Activated naive CD8-positive, alpha-beta T cell treated with anti-CD3 and anti-CD28 coated beads, Interleukin-2, amount 10 ng/mL, durations not matched to agents 7 days and 5 days (primary cell): ENCODE data around the gene RGS12. TPM values are rescaled to one million over a fixed set of nuclear protein-coding genes. Genes with fewer than 3 reads are reported as not detected.
A peak's percentile ranks its signal among the peaks of the same experiment; 100 is the strongest.

Source experiments
- ATAC-seq: fragments of 150-1000 bp; cut with Tn5 transposase; one replicate; pipeline ENCODE4 v1.10.0; 2021; ENCODE audit warnings: low read depth, moderate library complexity
- POLR2A ChIA-PET: fragments of 350-600 bp; sonication (Branson Sonifier 250); formaldehyde crosslinking; loops from one replicate; lab custom pipeline; 2021; ENCODE audit warnings: antibody characterized with exemption; lab: Charles Lee
- DNase-seq: peaks from one replicate; pipeline ENCODE4 v3.0.0; 2021
- H3K27ac Mint-ChIP-seq: one replicate; pipeline ENCODE4 v1.8.0; 2022; ENCODE audit warnings: mild to moderate bottlenecking, mixed read lengths
- H3K27me3 Mint-ChIP-seq: one replicate; pipeline ENCODE4 v1.8.0; 2022; ENCODE audit warnings: mild to moderate bottlenecking, moderate library complexity, mixed read lengths
- H3K36me3 Mint-ChIP-seq: one replicate; pipeline ENCODE4 v1.8.0; 2021; ENCODE audit warnings: mild to moderate bottlenecking, mixed read lengths
- H3K4me1 Mint-ChIP-seq: one replicate; pipeline ENCODE4 v1.8.0; 2021; ENCODE audit warnings: mixed read lengths
- H3K4me3 Mint-ChIP-seq: one replicate; pipeline ENCODE4 v1.8.0; 2022; ENCODE audit warnings: mild to moderate bottlenecking, moderate library complexity, mixed read lengths
- H3K9me3 Mint-ChIP-seq: one replicate; pipeline ENCODE4 v1.8.0; 2021; ENCODE audit warnings: mixed read lengths
- total RNA-seq, 2 experiments: library from RNA; stranded (reverse); gene quantifications; one replicate each; pipeline ENCODE4 v1.2.3, GENCODE V29; 2021

The RGS12 gene
- total RNA-seq = 1 to 10 TPM; 5.0 to 5.3 TPM

GRCh38 chr4:3292571-3293400, at the start of gene RGS12:
Gene RGS12 (plus strand): TSS chr4:3293021. CDS start chr4:3316171, 23,150 bp downstream.
- Mint-ChIP-seq H3K9me3 (no peaks in the 10 kb centered on the region), H3K27ac (no peak within 1 kb of the TSS), H3K36me3 (no peaks in the 10 kb centered on the region), H3K4me1 (peaks cover 10% of the 10 kb centered on the region), H3K4me3 (peak within 1 kb of the TSS; percentile 86), H3K27me3 (peaks cover 70% of the 10 kb centered on the region)
- POLR2A ChIA-PET = no interaction called here
- DNase-seq (peak; percentile 83), ATAC-seq (peak; percentile 93)

DNA sequence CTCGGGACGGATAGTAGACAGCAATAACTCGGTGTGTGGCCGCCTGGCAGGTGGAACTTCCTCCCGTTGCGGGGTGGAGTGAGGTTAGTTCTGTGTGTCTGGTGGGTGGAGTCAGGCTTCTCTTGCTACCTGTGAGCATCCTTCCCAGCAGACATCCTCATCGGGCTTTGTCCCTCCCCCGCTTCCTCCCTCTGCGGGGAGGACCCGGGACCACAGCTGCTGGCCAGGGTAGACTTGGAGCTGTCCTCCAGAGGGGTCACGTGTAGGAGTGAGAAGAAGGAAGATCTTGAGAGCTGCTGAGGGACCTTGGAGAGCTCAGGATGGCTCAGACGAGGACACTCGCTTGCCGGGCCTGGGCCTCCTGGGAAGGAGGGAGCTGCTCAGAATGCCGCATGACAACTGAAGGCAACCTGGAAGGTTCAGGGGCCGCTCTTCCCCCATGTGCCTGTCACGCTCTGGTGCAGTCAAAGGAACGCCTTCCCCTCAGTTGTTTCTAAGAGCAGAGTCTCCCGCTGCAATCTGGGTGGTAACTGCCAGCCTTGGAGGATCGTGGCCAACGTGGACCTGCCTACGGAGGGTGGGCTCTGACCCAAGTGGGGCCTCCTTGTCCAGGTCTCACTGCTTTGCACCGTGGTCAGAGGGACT, 49.6 kb upstream of the RGS12 start:
- POLR2A ChIA-PET = no interaction called here
- ATAC-seq (peak; percentile 45), DNase-seq (no peak)
- Mint-ChIP-seq H3K36me3 (peaks cover 2% of the 10 kb centered on the region), H3K9me3 (no peaks in the 10 kb centered on the region), H3K27ac (peak overlapping the region; percentile 59), H3K4me3 (no peak overlapping the region), H3K27me3 (no peaks in the 10 kb centered on the region), H3K4me1 (peaks cover 14% of the 10 kb centered on the region)

DNA sequence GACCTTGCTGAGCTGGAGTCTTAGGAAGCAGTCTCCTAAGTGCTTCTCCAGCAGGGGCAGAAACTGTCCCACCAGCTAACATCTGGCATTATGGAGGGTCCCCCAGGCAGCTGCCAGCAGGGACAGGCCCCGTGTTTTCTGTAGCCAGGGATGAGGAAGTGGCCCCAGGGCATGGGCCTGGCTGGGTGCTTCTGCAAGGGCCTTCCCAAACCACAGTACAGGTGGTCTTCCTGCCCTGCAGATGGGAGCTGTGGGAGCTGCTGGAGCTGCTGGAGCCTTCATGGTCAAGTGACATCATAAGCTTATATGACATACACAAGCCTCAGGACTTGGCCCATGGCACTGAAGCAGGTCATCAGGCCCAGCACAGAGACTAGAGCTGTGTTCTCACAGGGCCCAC, 48.8 kb upstream of the RGS12 start:
- DNase-seq = no peak
- H3K27ac Mint-ChIP-seq = no peak overlapping the region

GRCh38 chr4:3244747-3245146, 48.1 kb upstream of the RGS12 start:
- POLR2A ChIA-PET = no interaction called here
- peaks cover 14% of the 10 kb centered on the region for H3K4me1 Mint-ChIP-seq
- H3K27me3 Mint-ChIP-seq = no peaks in the 10 kb centered on the region

More for the DNA sequence above, 48.8 kb upstream of the RGS12 start:
- POLR2A ChIA-PET = no interaction called here
- Mint-ChIP-seq H3K4me1 (peaks cover 14% of the 10 kb centered on the region), H3K27me3 (no peaks in the 10 kb centered on the region), H3K4me3 (no peak overlapping the region), H3K36me3 (peaks cover 2% of the 10 kb centered on the region), H3K9me3 (no peaks in the 10 kb centered on the region)
- no peak for ATAC-seq

DNA sequence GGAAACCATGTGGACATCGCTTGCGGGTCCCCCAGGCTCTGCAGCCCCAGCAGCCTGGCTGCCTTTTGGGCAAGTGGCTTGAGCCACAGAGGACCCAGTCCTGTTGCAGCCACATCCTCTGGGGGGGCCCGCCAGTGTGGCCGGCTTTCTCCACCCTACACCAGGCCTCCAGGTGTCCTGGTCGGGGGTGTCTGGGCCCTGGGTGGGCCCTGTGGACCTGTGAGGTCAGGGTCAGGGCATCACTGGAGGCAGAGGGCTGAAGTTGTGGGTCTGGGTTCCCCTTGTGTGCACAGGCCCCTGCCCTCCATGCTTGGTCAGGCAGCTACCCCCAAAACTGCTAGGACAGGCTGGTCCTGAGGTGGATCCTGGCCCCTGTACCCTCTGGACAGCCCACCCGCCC, 47.1 kb upstream of the RGS12 start:
- no peaks in the 10 kb centered on the region for H3K9me3 Mint-ChIP-seq
- H3K4me3 Mint-ChIP-seq = no peak overlapping the region
- no peaks in the 10 kb centered on the region for H3K27me3 Mint-ChIP-seq
- POLR2A ChIA-PET = no interaction called here
- no peak overlapping the region for H3K27ac Mint-ChIP-seq
- no peaks in the 10 kb centered on the region for H3K36me3 Mint-ChIP-seq
- DNase-seq (no peak), ATAC-seq (no peak)
- H3K4me1 Mint-ChIP-seq = peaks cover 14% of the 10 kb centered on the region

More at GRCh38 chr4:3244747-3245146, 48.1 kb upstream of the RGS12 start:
- H3K9me3 Mint-ChIP-seq = no peaks in the 10 kb centered on the region
- H3K36me3 Mint-ChIP-seq = peaks cover 2% of the 10 kb centered on the region
- DNase-seq = no peak
- H3K27ac Mint-ChIP-seq = no peak overlapping the region
- no peak overlapping the region for H3K4me3 Mint-ChIP-seq
- no peak for ATAC-seq

DNA sequence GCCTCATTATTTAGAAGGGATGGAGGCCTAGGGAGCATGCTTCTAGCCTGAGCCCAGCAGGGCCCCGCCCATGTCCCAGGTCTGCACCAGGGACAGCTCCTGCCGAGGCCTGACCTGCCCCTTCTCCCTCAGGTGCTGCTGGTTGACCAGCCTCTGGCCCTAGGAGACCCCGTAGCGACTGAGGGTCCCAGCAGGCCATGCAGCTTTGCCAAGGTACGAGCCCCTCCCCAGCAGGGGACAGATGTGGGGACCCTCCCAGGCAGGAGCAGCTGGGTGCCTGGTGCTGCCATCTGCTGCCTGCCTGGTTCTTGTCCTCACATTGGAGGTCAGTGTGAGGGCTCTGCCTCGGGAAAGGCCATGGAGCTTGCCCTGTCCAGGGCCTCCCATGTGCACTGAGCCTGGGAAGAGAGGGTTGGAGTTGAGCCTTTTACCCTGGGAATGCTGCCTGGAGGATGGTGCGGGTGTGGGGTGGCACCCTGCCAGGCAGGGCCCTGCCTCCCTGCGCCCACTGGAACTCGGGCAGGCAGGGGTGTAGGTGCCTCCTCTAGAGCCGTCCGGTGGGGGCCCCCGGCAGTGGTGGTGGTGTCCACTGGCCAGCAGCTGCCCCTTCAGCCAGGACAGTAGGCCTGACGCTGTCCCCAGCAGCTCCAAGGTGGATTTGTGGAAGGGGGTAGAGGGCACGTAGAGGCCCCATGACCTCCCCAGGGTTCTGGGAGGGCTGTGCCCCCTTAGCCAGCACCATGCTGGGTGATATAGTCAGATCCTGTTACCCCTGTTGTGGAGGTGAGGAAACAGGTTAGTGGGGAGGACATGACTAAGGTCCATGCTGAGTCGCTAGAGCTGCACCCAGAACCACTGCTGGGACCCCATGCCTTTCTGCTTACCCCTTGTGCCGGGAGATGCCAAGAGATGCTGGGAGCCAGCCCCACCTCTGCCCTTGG, 46.1 kb upstream of the RGS12 start:
- no peak for ATAC-seq
- POLR2A ChIA-PET = no interaction called here
- Mint-ChIP-seq H3K4me3 (no peak overlapping the region), H3K9me3 (no peaks in the 10 kb centered on the region), H3K27ac (peak overlapping the region; percentile 4), H3K27me3 (no peaks in the 10 kb centered on the region), H3K4me1 (peaks cover 14% of the 10 kb centered on the region), H3K36me3 (no peaks in the 10 kb centered on the region)
- no peak for DNase-seq

GRCh38 chr4:3247399-3248177, 45.2 kb upstream of the RGS12 start:
- no peaks in the 10 kb centered on the region for H3K27me3 Mint-ChIP-seq
- POLR2A ChIA-PET = no interaction called here
- H3K4me1 Mint-ChIP-seq = peaks cover 11% of the 10 kb centered on the region
- no peak overlapping the region for H3K4me3 Mint-ChIP-seq
- H3K27ac Mint-ChIP-seq = no peak overlapping the region
- no peak for ATAC-seq
- no peaks in the 10 kb centered on the region for H3K36me3 Mint-ChIP-seq
- no peak for DNase-seq
- no peaks in the 10 kb centered on the region for H3K9me3 Mint-ChIP-seq

DNA sequence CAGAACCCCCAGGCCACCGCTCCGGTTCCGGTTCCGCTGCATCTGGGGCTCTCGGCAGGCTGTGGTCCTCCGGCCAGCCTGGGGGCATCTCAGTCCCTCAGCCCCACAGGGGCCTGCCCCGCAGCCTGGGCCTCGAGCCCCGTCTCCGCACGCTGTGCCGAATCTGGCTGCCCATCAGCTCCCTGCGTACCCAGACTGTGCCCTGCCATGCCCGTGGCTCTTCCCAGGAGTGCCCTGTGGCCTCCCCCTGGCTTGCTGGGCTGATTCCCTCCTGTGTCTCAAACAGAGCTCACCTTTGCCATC, 44.7 kb upstream of the RGS12 start:
- Mint-ChIP-seq H3K9me3 (no peaks in the 10 kb centered on the region), H3K27ac (no peak overlapping the region), H3K36me3 (no peaks in the 10 kb centered on the region), H3K27me3 (no peaks in the 10 kb centered on the region), H3K4me1 (peaks cover 5% of the 10 kb centered on the region), H3K4me3 (no peak overlapping the region)
- POLR2A ChIA-PET = no interaction called here
- no peak for ATAC-seq
- no peak for DNase-seq

DNA sequence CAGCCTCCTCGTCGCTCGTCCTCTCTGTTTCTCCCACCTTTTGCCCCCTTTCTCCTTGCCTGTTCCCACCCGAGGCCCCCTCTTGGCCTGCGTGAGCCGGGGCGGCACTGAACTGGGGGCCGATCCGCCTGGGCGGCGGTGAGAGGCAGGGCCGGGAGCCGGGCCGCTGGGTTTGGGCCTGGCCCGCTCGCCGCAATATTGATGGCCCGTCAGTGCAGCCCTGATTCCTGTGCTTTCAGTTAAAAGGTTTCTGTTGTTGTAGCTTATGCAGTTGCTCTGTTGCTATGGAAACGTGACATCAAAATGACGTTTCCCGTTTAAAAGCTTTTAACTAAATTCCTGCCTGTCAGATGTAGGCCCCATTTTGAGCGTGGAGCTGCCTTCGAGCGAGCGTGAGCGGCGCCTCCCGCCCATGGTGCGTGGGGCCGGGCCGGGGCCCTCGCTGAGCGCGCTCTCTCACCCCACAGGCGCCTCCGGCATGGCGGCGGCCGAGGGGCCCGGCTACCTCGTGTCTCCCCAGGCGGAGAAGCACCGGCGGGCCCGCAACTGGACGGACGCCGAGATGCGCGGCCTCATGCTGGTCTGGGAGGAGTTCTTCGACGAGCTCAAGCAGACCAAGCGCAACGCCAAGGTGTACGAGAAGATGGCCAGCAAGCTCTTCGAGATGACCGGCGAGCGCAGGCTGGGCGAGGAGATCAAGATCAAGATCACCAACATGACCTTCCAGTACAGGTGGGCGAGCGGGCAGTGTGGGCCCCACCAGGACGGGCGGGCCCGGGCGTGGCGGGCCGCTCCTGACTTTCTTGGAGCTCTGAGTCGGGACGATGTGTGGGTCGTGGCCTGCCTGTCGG, 43.8 kb upstream of the RGS12 start, which contains the start of gene MSANTD1:
Gene MSANTD1, plus strand, starts transcription at position 349 of the 851 bp plus-strand sequence. Its CDS starts 64 bp downstream, at position 413.
- H3K4me1 Mint-ChIP-seq = no peaks in the 10 kb centered on the region
- ATAC-seq = no peak
- no peak for DNase-seq
- POLR2A ChIA-PET = no interaction called here
- H3K4me3 Mint-ChIP-seq = no peak within 1 kb of the TSS
- H3K36me3 Mint-ChIP-seq = no peaks in the 10 kb centered on the region
- no peak within 1 kb of the TSS for H3K27ac Mint-ChIP-seq
- no peaks in the 10 kb centered on the region for H3K9me3 Mint-ChIP-seq
- no peaks in the 10 kb centered on the region for H3K27me3 Mint-ChIP-seq

DNA sequence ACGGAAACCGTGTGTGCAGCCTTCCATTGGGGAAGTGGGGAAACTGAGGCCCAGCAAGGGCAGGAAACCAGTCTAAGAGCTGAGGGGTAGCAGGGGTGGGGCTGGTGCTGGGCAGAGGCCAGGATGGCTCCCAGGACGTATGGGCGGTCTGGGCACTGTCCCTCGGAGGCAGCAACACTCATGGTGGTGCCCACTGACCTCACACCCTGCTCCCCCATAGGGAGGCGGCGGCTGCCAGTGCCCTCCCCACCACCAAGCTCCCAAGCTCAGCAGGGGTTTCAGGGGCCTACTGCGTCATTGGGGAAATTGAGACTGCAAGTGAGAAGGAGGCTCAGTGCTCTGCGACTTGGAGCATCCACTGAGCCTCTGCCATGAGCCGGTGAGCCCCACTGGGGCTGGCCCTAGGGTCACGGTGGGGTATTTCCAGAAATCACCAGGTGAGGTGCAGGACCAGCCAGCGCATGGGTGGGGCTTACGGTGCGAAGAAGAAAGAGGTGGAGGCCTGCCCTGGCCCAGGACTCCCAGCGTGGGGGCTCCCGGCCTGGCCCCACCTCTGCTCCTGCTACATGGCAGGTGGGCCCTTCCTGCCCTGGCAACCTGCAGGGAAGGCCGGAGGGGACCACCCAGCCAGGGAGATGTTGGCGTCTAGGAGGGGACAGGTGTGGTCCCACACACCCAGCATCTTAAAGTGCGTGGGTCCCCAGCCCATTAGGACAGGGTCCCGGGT, 42.9 kb upstream of the RGS12 start:
- H3K27ac Mint-ChIP-seq = no peak overlapping the region
- POLR2A ChIA-PET = no interaction called here
- H3K27me3 Mint-ChIP-seq = no peaks in the 10 kb centered on the region
- H3K4me3 Mint-ChIP-seq = no peak overlapping the region
- ATAC-seq (no peak), DNase-seq (no peak)
- no peaks in the 10 kb centered on the region for H3K4me1 Mint-ChIP-seq
- H3K9me3 Mint-ChIP-seq = no peaks in the 10 kb centered on the region
- H3K36me3 Mint-ChIP-seq = no peaks in the 10 kb centered on the region

GRCh38 chr4:3250438-3250955, 42.3 kb upstream of the RGS12 start:
- Mint-ChIP-seq H3K27me3 (no peaks in the 10 kb centered on the region), H3K9me3 (no peaks in the 10 kb centered on the region), H3K36me3 (no peaks in the 10 kb centered on the region), H3K4me1 (no peaks in the 10 kb centered on the region), H3K4me3 (no peak overlapping the region), H3K27ac (no peak overlapping the region)
- POLR2A ChIA-PET = no interaction called here
- DNase-seq (no peak), ATAC-seq (no peak)
